ENCODE data around the gene CANX.

Gene CANX

GRCh38 chr5:179780362-179780761 lies 81.6 kb downstream of the CANX start:
- no peak for DNase-seq
